Kidney epithelial cell (primary cell): Measurements from ENCODE around the gene KRTAP10-9. TPM values are rescaled to one million over a fixed set of nuclear protein-coding genes. Genes with fewer than 3 reads are reported as not detected.

ENCODE experiments used
- DNase-seq: peaks from one replicate; pipeline ENCODE4 v3.0.0-alpha.2; 2010; ENCODE audit warnings: low read depth
- H3K27me3 ChIP-seq: 2 replicates; pipeline ENCODE4 v1.6.0; 2011; ENCODE audit warnings: low read length; ENCODE audit not compliant: control insufficient read depth, insufficient read depth
- H3K36me3 ChIP-seq: 2 replicates; pipeline ENCODE4 v1.5.1; 2011; ENCODE audit warnings: low read length; ENCODE audit not compliant: control insufficient read depth, insufficient read depth
- H3K4me3 ChIP-seq: 2 replicates; pipeline ENCODE4 v1.5.1; 2011; ENCODE audit warnings: low read depth, mild to moderate bottlenecking, control low read depth, low read length
- CTCF ChIP-seq: IDR thresholded peaks from 2 replicates; pipeline ENCODE4 v1.5.1; 2011; ENCODE audit warnings: mild to moderate bottlenecking, moderate library complexity, low read length, control low read depth, inconsistent platforms; ENCODE audit not compliant: insufficient read depth, poor library complexity, severe bottlenecking
- total RNA-seq: library from RNA; depleted of rRNA; stranded (reverse); fragments of >200 nt; gene quantifications from 2 replicates; pipeline ENCODE4 v1.2.3, GENCODE V29; 2015

The KRTAP10-9 gene
- total RNA-seq, 1 donor from 2014 or later: not detected

- DNase-seq: no peak
- H3K36me3 ChIP-seq: no peaks in the 10 kb centered on the region
Observed at GRCh38 chr21:44582055-44582454, 44.8 kb upstream of the KRTAP10-9 start.

GRCh38 chr21:44583089-44583799 lies 43.6 kb upstream of the KRTAP10-9 start:
- Histone ChIP-seq H3K36me3 (no peaks in the 10 kb centered on the region), H3K4me3 (no peak overlapping the region), H3K27me3 (no peaks in the 10 kb centered on the region)
- no peak for DNase-seq
- no peak for TF ChIP-seq CTCF

More at GRCh38 chr21:44582055-44582454, 44.8 kb upstream of the KRTAP10-9 start:
- H3K4me3 ChIP-seq: no peak overlapping the region
- TF ChIP-seq CTCF: no peak
- H3K27me3 ChIP-seq: no peaks in the 10 kb centered on the region

DNA sequence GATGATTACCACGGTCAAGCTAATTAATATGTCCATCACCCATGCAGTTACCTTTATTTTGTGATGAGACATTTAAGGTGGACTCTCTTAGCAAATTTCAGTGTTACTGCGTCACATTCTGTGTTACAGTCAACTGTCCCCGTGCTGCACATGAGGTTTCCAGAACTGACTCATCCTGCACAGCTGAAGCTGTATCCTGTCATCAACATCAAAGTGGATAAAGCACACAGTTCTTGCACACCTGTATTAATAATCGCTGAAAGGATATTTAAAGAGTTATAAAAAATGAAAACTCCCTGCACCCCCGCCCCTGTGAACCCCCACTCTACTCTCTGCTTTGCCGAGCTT lies 43.1 kb upstream of the KRTAP10-9 start:
- no peak for TF ChIP-seq CTCF
- no peak overlapping the region for H3K4me3 ChIP-seq
- no peaks in the 10 kb centered on the region for H3K36me3 ChIP-seq
- H3K27me3 ChIP-seq: no peaks in the 10 kb centered on the region
- DNase-seq: no peak

GRCh38 chr21:44585892-44586291 lies 41.0 kb upstream of the KRTAP10-9 start:
- no peak for TF ChIP-seq CTCF
- Histone ChIP-seq H3K36me3 (no peaks in the 10 kb centered on the region), H3K27me3 (no peaks in the 10 kb centered on the region), H3K4me3 (no peak overlapping the region)
- no peak for DNase-seq

DNA sequence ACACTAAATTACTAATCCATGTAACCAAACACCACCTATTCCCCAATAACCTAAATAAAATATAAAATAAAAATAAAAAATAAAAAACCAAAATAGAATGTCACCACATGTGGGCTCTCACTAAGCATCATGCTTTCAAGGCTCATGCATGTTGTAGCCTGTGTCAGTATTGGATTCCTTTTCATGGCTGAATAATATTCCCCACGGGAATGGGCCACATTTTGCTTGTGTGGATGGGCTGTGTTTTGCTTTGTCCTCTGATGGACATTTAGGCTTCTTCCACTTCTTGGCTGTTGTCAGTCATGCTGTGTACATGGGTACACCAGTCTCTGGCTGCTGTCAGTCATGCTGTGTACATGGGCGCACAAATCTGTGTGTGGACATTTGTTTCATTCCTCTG lies 37.8 kb upstream of the KRTAP10-9 start:
- Histone ChIP-seq H3K27me3 (peaks cover 14% of the 10 kb centered on the region), H3K36me3 (no peaks in the 10 kb centered on the region), H3K4me3 (no peak overlapping the region)
- no peak for TF ChIP-seq CTCF
- DNase-seq: no peak
